ENCODE results near the gene ARID1A. TPM values are rescaled to one million over a fixed set of nuclear protein-coding genes. Genes with fewer than 3 reads are reported as not detected.

The ARID1A gene
- total RNA-seq, 1 donor from 2014 or later = 7.3 TPM

GRCh38 chr1:26826261-26827105, 130.7 kb downstream of the ARID1A start, which contains the start of gene ZDHHC18:
Gene ZDHHC18, plus strand, starts transcription at chr1:26826688. Its CDS starts 117 bp downstream, at chr1:26826805.
- DNase-seq (ENCODE audit: low read depth in 2 of 2) = peak in 1 of 2 donors; percentile 62

- DNase-seq (ENCODE audit: low read depth in 2 of 2) = no peak
Observed at GRCh38 chr1:26827106-26827604, 131.3 kb downstream of the ARID1A start.

GRCh38 chr1:26827663-26828062, 131.8 kb downstream of the ARID1A start:
- DNase-seq (ENCODE audit: low read depth in 2 of 2) = no peak

DNA sequence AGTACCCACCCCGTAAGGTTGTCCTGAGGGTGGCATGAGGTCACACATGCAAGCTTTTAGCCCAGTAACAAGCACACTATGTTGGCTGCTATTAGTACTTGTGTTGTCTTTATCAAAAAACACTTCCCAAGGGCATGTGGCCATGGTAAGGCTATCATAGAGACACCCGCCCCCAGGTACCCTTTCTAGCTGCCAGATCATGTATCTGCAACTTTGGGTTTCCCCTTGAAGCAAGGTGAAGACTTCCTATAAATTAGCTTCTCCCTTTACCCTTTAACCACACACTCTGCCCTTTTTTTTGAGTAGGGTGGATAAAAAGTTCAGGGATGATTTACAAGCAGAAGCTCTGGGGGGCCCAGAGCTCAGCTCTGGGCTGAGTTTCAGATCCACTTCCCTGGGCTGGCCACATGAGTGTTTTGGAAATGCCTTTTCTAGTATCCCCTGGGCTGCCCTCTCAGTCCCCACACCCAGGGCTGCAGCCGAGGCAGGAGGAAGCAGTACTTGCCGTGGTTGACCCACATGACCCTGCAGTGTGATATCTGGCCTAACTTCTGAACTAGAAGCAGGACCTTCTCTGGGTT, 132.7 kb downstream of the ARID1A start:
- DNase-seq (ENCODE audit: low read depth in 2 of 2) = no peak

- DNase-seq (ENCODE audit: low read depth in 2 of 2) = no peak
Observed at GRCh38 chr1:26829184-26829911, 133.5 kb downstream of the ARID1A start.

DNA sequence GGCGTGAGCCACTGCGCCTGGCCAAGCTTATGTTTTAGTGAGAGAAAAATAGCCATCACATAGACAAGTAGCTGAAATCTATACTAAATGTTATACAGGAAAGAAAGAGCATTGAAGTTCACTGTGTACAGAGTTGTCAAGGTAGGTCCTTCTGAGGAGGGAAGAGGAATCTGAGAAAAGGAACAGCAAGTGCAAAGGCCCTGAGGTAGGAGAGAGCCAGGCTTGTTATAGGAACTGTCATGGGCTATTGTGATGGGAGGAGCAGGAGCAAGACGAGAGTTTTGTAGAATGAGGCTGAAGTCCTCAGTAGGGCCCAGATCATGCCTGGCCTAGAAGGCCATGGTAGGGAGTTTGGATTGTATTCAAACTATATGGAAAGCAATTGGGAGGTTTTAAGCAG, 135.2 kb downstream of the ARID1A start:
- DNase-seq (ENCODE audit: low read depth in 2 of 2) = no peak

Other genes with a start within 250 kb of the ARID1A start
- gene HMGN2, start 223.6 kb upstream of the ARID1A start, total RNA-seq = 130 and 209 TPM in 2 replicates
- 12.4 and 15.9 TPM in 2 replicates for gene RPS6KA1, start 166.3 kb upstream of the ARID1A start, total RNA-seq
- gene PIGV, start 91.9 kb downstream of the ARID1A start, total RNA-seq = 6.2 and 7.2 TPM in 2 replicates
- gene ZDHHC18, start 130.7 kb downstream of the ARID1A start, total RNA-seq = 3.6 and 7.1 TPM in 2 replicates
- gene SFN, start 167.1 kb downstream of the ARID1A start, total RNA-seq = 0.13 TPM in 1 of 2 replicates, not detected in the other
- 6.8 and 11.1 TPM in 2 replicates for gene GPN2, start 194.3 kb downstream of the ARID1A start, total RNA-seq
- 8.2 and 10.1 TPM in 2 replicates for gene GPATCH3, start 204.5 kb downstream of the ARID1A start, total RNA-seq
- not detected in 2 replicates for gene NR0B2, start 218.0 kb downstream of the ARID1A start, total RNA-seq
- gene NUDC, start 225.7 kb downstream of the ARID1A start, total RNA-seq = 16.9 and 18.3 TPM in 2 replicates